Measurements from ENCODE around the gene ETNK2. TPM values are rescaled to one million over a fixed set of nuclear protein-coding genes. Genes with fewer than 3 reads are reported as not detected.
"Not testable (repeated sequence)": the region's sequence is repeated elsewhere in the genome, so short reads cannot be mapped to it uniquely, and the experiment has no call there.

Gene ETNK2
- total RNA-seq, 1 donor from 2014 or later = 6.8 TPM

DNA sequence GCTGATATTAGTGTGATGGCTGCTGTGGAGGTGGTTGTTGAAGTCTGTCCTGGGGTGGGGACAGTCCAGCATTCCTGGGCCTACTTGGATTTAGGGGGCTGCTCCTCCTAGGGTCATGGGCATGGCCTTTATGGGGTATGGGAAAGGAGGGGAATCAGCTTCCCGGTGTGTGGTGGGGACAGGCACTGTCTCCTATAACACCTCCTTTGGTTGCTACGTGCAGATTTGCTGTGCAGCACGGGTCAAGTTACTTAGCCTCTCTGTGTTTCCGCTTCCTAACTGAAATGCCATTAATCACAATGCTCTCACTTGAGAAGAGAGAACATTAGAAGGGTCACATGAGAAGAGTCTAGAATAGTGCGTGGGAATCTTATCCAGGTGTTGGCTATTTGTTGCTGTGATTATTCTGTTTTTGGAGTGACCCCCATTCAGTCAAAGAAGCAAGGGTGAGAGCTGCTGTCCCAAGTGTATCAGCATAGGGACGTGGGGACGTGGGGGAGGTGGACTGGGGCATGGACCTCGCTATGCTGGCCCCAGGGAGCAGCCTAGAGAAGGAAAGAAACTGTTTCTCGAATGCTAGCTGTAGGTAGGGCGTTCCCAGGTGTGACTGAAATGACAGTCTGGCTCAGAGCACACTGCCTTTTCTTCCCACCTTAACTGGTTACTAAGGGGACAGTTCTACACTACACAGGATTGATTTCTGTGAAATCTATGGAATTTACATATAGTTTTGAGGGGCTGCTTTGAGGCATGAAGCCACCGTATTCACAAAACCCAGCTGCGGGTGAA, 59.0 kb downstream of the ETNK2 start:
- peak overlapping the region in 1 of 3 donors; percentile 50 for H3K9ac ChIP-seq (ENCODE audit: low read depth in 1 of 3, low read length in 3 of 3)
- H3K27me3 ChIP-seq (ENCODE audit: control insufficient read depth in 3 of 3, insufficient read depth in 3 of 3, low read length in 3 of 3) = no peaks in the 10 kb centered on the region
- H3K4me1 ChIP-seq (ENCODE audit: control insufficient read depth in 3 of 3, insufficient read depth in 3 of 3, low read length in 3 of 3) = peaks cover 44 to 60% (median 53%) of the 10 kb centered on the region in 3 donors
- no peaks in the 10 kb centered on the region for H3K9me3 ChIP-seq (ENCODE audit: control insufficient read depth in 3 of 3, low read length in 3 of 3)
- no peak overlapping the region for H3K27ac ChIP-seq (ENCODE audit: low read depth, low read length)
- H3K36me3 ChIP-seq (ENCODE audit: control insufficient read depth in 3 of 3, insufficient read depth in 3 of 3, low read length in 3 of 3) = no peaks in the 10 kb centered on the region
- peak overlapping the region in 1 of 3 donors; percentile 13 for H3K4me3 ChIP-seq (ENCODE audit: low read length in 3 of 3)

DNA sequence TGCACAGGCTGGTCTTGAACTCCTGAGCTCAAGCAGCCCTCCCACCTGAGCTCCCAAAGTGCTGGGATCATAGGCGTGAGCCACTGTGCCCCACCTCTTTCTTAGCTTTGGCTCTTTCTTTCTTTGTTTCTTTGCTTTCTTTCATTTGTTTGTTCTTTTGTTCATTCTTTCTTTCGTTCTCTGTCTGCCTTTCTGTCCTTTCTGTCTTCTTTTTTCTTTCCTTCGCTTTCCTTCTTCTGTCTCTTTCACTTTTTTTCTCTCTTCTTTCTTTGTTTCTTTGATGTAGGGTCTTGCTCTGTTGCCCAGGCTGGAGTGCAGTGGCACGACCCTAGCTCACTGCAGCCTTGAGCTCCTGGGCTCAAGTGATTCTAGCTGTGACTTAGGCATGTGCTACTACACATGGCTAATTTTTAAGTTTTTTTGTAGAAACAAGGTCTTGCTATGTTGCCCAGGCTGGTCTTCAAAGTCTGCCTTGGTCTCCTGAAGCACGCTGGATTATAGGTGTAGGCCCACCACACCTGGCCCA, 60.0 kb downstream of the ETNK2 start:
- peaks cover 50 to 66% (median 62%) of the 10 kb centered on the region in 3 donors for H3K4me1 ChIP-seq (ENCODE audit: control insufficient read depth in 3 of 3, insufficient read depth in 3 of 3, low read length in 3 of 3)
- no peak overlapping the region for H3K4me3 ChIP-seq (ENCODE audit: low read length in 3 of 3)
- H3K9ac ChIP-seq (ENCODE audit: low read depth in 1 of 3, low read length in 3 of 3) = no peak overlapping the region
- no peak overlapping the region for H3K27ac ChIP-seq (ENCODE audit: low read depth, low read length)
- no peaks in the 10 kb centered on the region for H3K36me3 ChIP-seq (ENCODE audit: control insufficient read depth in 3 of 3, insufficient read depth in 3 of 3, low read length in 3 of 3)
- no peaks in the 10 kb centered on the region for H3K27me3 ChIP-seq (ENCODE audit: control insufficient read depth in 3 of 3, insufficient read depth in 3 of 3, low read length in 3 of 3)
- no peaks in the 10 kb centered on the region for H3K9me3 ChIP-seq (ENCODE audit: control insufficient read depth in 3 of 3, low read length in 3 of 3)

GRCh38 chr1:204091066-204091465, 60.8 kb downstream of the ETNK2 start:
- Histone ChIP-seq H3K9me3 (ENCODE audit: control insufficient read depth in 3 of 3, low read length in 3 of 3) (no peaks in the 10 kb centered on the region), H3K27me3 (ENCODE audit: control insufficient read depth in 3 of 3, insufficient read depth in 3 of 3, low read length in 3 of 3) (no peaks in the 10 kb centered on the region)

GRCh38 chr1:204090132-204090531, 61.7 kb downstream of the ETNK2 start:
- H3K27me3 ChIP-seq (ENCODE audit: control insufficient read depth in 3 of 3, insufficient read depth in 3 of 3, low read length in 3 of 3); H3K36me3 ChIP-seq (ENCODE audit: control insufficient read depth in 3 of 3, insufficient read depth in 3 of 3, low read length in 3 of 3); H3K9me3 ChIP-seq (ENCODE audit: control insufficient read depth in 3 of 3, low read length in 3 of 3); H3K9ac ChIP-seq (ENCODE audit: low read depth in 1 of 3, low read length in 3 of 3): not testable (repeated sequence)
- Histone ChIP-seq H3K27ac (ENCODE audit: low read depth, low read length) (peak overlapping the region; percentile 81), H3K4me1 (ENCODE audit: control insufficient read depth in 3 of 3, insufficient read depth in 3 of 3, low read length in 3 of 3) (peaks cover 54 to 67% (median 64%) of the 10 kb centered on the region in 3 donors), H3K4me3 (ENCODE audit: low read length in 3 of 3) (peak overlapping the region in 1 of 3 donors; percentile 4)

More at GRCh38 chr1:204091066-204091465, 60.8 kb downstream of the ETNK2 start:
- Histone ChIP-seq H3K4me1 (ENCODE audit: control insufficient read depth in 3 of 3, insufficient read depth in 3 of 3, low read length in 3 of 3) (peaks cover 51 to 66% (median 62%) of the 10 kb centered on the region in 3 donors), H3K27ac (ENCODE audit: low read depth, low read length) (no peak overlapping the region), H3K9ac (ENCODE audit: low read depth in 1 of 3, low read length in 3 of 3) (no peak overlapping the region), H3K36me3 (ENCODE audit: control insufficient read depth in 3 of 3, insufficient read depth in 3 of 3, low read length in 3 of 3) (no peaks in the 10 kb centered on the region), H3K4me3 (ENCODE audit: low read length in 3 of 3) (no peak overlapping the region)

DNA sequence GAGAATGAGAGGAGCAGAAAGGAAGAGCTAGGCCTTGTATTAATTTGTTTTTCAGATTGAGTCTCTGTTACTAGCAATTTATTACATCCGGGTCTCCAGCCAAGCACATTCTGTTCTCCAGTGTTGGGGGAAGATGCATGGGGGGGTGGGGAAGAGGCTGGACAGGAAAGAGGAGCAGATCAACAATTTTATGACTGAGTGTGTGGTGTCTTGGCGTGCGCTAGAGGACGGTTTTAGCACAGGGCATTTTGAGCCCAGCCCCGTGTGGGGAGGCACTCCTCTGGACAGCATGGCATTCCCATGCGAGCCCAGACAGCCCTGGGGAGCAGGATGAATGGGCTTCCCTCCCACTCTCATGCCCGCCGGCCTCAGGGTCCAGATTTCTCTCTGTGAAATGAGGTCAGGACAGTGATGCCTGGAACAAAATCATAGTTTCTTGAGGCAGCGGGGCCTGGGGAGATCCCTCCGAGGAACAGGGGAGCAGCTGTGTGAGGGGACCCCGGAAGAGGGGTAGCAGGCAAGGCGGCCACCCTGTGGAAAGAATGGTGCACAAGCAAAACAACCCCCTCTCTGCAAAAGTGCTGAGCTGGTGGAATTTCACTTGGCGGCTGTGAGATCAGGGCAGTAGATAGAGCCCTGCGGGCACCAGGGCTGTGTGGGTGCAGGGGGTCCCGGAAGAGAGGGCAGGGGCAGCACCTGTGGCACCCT, 62.6 kb downstream of the ETNK2 start:
- Histone ChIP-seq H3K27ac (ENCODE audit: low read depth, low read length) (peak overlapping the region; percentile 81), H3K4me3 (ENCODE audit: low read length in 3 of 3) (peak overlapping the region; percentile 33 to 58 (median 54)), H3K36me3 (ENCODE audit: control insufficient read depth in 3 of 3, insufficient read depth in 3 of 3, low read length in 3 of 3) (no peaks in the 10 kb centered on the region), H3K9me3 (ENCODE audit: control insufficient read depth in 3 of 3, low read length in 3 of 3) (no peaks in the 10 kb centered on the region), H3K27me3 (ENCODE audit: control insufficient read depth in 3 of 3, insufficient read depth in 3 of 3, low read length in 3 of 3) (no peaks in the 10 kb centered on the region), H3K9ac (ENCODE audit: low read depth in 1 of 3, low read length in 3 of 3) (peak overlapping the region; percentile 57 to 74 (median 58)), H3K4me1 (ENCODE audit: control insufficient read depth in 3 of 3, insufficient read depth in 3 of 3, low read length in 3 of 3) (peaks cover 61 to 68% (median 66%) of the 10 kb centered on the region in 3 donors)

GRCh38 chr1:204088596-204088995, 63.2 kb downstream of the ETNK2 start:
- peak overlapping the region; percentile 57 to 74 (median 58) for H3K9ac ChIP-seq (ENCODE audit: low read depth in 1 of 3, low read length in 3 of 3)
- H3K27me3 ChIP-seq (ENCODE audit: control insufficient read depth in 3 of 3, insufficient read depth in 3 of 3, low read length in 3 of 3) = no peaks in the 10 kb centered on the region
- peak overlapping the region; percentile 33 to 54 (median 49) for H3K4me3 ChIP-seq (ENCODE audit: low read length in 3 of 3)
- H3K36me3 ChIP-seq (ENCODE audit: control insufficient read depth in 3 of 3, insufficient read depth in 3 of 3, low read length in 3 of 3) = no peaks in the 10 kb centered on the region
- peak overlapping the region; percentile 81 for H3K27ac ChIP-seq (ENCODE audit: low read depth, low read length)
- no peaks in the 10 kb centered on the region for H3K9me3 ChIP-seq (ENCODE audit: control insufficient read depth in 3 of 3, low read length in 3 of 3)
- peaks cover 64 to 70% (median 68%) of the 10 kb centered on the region in 3 donors for H3K4me1 ChIP-seq (ENCODE audit: control insufficient read depth in 3 of 3, insufficient read depth in 3 of 3, low read length in 3 of 3)

- peak overlapping the region in 1 of 3 donors; percentile 54 for H3K4me3 ChIP-seq (ENCODE audit: low read length in 3 of 3)
- no peaks in the 10 kb centered on the region for H3K27me3 ChIP-seq (ENCODE audit: control insufficient read depth in 3 of 3, insufficient read depth in 3 of 3, low read length in 3 of 3)
- peak overlapping the region; percentile 81 for H3K27ac ChIP-seq (ENCODE audit: low read depth, low read length)
- peak overlapping the region; percentile 47 to 74 (median 58) for H3K9ac ChIP-seq (ENCODE audit: low read depth in 1 of 3, low read length in 3 of 3)
- peaks cover 68 to 71% (median 71%) of the 10 kb centered on the region in 3 donors for H3K4me1 ChIP-seq (ENCODE audit: control insufficient read depth in 3 of 3, insufficient read depth in 3 of 3, low read length in 3 of 3)
- no peaks in the 10 kb centered on the region for H3K9me3 ChIP-seq (ENCODE audit: control insufficient read depth in 3 of 3, low read length in 3 of 3)
- H3K36me3 ChIP-seq (ENCODE audit: control insufficient read depth in 3 of 3, insufficient read depth in 3 of 3, low read length in 3 of 3) = no peaks in the 10 kb centered on the region
These were observed 63.8 kb downstream of the ETNK2 start for GRCh38 chr1:204087893-204088528.

DNA sequence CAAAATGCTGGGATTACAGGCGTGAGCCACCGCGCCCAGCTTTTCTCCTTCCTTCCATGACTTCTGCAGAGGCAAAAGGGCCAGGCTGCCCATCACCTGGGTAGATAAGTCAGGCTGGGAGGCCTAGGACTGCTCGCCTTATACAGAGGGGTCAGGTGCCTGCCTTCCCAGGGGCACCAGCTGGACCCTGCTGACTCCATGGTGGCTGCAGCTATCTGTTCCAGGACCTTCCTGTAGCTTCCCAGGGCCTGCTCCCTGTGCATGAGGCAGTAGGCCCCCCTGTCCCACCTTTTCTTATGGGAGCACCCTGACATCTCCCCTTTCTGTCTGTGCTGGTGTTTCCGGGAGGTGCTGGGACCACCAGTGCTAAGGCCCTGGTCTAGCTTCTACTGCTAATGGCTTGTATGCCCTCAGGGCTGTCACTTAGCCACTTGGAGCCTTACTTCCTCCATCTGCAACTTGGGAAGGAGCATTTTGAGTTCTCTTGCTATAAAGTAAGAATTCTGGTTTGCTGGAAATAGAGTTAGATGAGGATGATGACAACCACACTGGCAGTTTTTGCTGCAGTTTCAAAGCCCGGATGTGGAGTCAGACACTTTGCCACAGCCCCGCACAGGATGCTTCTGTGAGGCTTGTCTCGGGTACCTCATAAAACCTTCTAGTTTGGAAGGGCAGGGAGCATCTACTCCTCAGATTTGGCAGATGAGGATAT, 64.5 kb downstream of the ETNK2 start:
- peaks cover 69 to 77% (median 70%) of the 10 kb centered on the region in 3 donors for H3K4me1 ChIP-seq (ENCODE audit: control insufficient read depth in 3 of 3, insufficient read depth in 3 of 3, low read length in 3 of 3)
- H3K9ac ChIP-seq (ENCODE audit: low read depth in 1 of 3, low read length in 3 of 3) = peak overlapping the region; percentile 28 to 58 (median 42)
- H3K9me3 ChIP-seq (ENCODE audit: control insufficient read depth in 3 of 3, low read length in 3 of 3) = no peaks in the 10 kb centered on the region
- H3K27ac ChIP-seq (ENCODE audit: low read depth, low read length) = peak overlapping the region; percentile 81
- H3K36me3 ChIP-seq (ENCODE audit: control insufficient read depth in 3 of 3, insufficient read depth in 3 of 3, low read length in 3 of 3) = no peaks in the 10 kb centered on the region
- H3K27me3 ChIP-seq (ENCODE audit: control insufficient read depth in 3 of 3, insufficient read depth in 3 of 3, low read length in 3 of 3) = no peaks in the 10 kb centered on the region
- H3K4me3 ChIP-seq (ENCODE audit: low read length in 3 of 3) = peak overlapping the region in 1 of 3 donors; percentile 54

- Histone ChIP-seq H3K27me3 (ENCODE audit: control insufficient read depth in 3 of 3, insufficient read depth in 3 of 3, low read length in 3 of 3) (no peaks in the 10 kb centered on the region), H3K27ac (ENCODE audit: low read depth, low read length) (no peak overlapping the region), H3K9me3 (ENCODE audit: control insufficient read depth in 3 of 3, low read length in 3 of 3) (no peaks in the 10 kb centered on the region), H3K4me1 (ENCODE audit: control insufficient read depth in 3 of 3, insufficient read depth in 3 of 3, low read length in 3 of 3) (peaks cover 64 to 74% (median 66%) of the 10 kb centered on the region in 3 donors), H3K36me3 (ENCODE audit: control insufficient read depth in 3 of 3, insufficient read depth in 3 of 3, low read length in 3 of 3) (no peaks in the 10 kb centered on the region), H3K4me3 (ENCODE audit: low read length in 3 of 3) (no peak overlapping the region), H3K9ac (ENCODE audit: low read depth in 1 of 3, low read length in 3 of 3) (no peak overlapping the region)
These were observed 66.0 kb downstream of the ETNK2 start for GRCh38 chr1:204085876-204086275.

Data from skeletal muscle tissue (tissue), 4 donors.